NOMO-1 treated with dmso at 0.1 percent for 144 hours (cell line): ENCODE measurements around the gene CCSER2.
"Not testable (repeated sequence)": the region's sequence is repeated elsewhere in the genome, so short reads cannot be mapped to it uniquely, and the experiment has no call there.

Experiments
- DNase-seq: peaks from one replicate; lab custom pipeline; 2025; ENCODE audit not compliant: unreplicated experiment; lab: John Stamatoyannopoulos, UW

CCSER2 gene

DNA sequence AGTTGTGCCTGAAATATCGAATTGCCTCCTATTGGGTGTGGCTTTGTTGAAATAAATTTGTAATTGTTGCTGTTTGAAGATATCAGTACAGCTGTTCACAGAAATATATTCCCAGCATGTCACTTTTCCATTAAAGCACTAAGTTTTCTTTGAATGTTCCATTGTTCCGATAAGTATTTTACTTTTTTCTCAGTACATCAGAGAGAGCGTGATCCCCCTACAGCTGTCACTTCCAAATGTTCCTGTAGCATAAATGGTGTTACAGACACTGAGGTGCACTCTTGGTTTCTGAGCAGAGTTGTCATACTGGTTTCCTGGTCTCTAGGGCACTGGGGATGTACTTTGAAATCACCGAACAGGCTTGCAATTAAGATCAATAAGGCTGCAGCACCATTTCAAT lies 189.2 kb downstream of the CCSER2 start:
- DNase-seq = no peak

GRCh38 chr10:84519235-84519634 lies 190.8 kb downstream of the CCSER2 start:
- DNase-seq = no peak

GRCh38 chr10:84521013-84521412 lies 192.6 kb downstream of the CCSER2 start:
- no peak for DNase-seq

- no peak for DNase-seq
These were observed 193.1 kb downstream of the CCSER2 start for GRCh38 chr10:84521468-84521867.

GRCh38 chr10:84522612-84523462 lies 194.4 kb downstream of the CCSER2 start:
- no peak for DNase-seq

DNA sequence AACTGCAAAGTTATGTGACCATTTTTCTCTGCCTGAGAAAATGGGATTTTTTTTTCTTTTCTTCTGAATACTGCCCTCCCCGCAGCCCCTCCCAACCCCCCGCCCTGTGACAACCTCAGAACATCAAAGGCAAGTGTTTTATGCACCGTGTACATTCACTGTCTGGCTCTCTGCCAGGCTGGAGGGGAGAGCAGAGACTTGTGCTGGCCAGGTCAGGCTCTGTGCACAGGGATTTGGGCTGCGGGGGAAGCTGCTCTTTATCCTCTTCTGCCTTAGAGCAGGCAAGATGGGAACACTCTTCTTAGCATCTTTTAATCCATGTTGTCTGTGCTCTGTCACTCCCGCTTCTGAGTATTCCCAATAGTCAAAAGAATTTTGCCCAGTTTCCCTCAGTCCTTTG lies 195.1 kb downstream of the CCSER2 start:
- DNase-seq = no peak

- no peak for DNase-seq
These were observed 196.0 kb downstream of the CCSER2 start for GRCh38 chr10:84524435-84524834.

DNA sequence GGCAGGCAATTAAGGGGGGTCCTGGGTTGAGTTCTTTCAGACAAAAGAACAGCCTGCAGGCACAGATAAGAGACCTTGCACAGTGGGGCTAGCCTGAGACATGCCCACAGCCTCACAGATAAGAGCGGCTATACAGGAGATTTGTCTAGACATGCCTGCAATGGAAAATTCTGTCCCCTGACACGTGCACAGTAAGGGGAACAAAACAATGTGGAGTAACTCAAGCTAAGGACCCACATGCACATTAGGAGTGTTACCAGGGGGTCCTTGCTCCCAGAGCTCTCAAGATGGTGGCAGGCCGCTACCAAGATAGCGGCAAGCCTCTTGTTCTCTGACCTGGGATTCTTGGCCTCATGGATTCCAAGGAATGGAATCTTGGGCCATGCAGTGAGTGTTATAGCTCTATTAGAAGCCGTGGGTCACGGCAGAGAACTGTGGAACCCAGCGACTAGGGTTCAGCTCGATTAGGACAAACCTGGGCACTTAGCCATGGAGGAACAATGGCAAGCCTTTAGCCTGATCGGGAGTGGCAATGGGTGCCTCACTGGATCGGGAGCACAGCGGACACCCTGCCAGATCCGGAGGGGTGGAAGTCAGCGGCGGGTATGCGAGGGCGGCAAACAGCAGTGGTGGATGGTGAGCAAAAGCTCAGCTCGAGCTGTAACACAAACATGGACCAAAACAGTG lies 196.9 kb downstream of the CCSER2 start:
- DNase-seq = no peak

DNA sequence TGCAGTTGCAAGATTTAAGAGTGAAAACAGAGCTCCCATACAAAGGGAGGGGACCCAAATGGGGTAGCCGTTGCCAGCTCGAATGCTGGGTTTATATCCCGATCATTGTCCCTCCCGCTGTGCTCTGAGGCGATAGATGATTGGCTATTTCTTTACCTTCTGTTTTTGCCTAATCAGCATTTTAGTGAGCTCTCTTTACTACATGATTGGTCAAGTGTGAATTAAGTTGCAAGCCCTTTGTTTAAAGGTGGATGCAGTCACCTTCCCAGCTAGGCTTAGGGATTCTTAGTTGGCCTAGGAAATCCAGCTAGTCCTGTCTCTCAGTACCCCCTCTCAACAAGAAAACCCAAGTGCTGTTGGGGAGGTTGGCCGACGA lies 197.4 kb downstream of the CCSER2 start:
- not testable (repeated sequence) for DNase-seq

DNA sequence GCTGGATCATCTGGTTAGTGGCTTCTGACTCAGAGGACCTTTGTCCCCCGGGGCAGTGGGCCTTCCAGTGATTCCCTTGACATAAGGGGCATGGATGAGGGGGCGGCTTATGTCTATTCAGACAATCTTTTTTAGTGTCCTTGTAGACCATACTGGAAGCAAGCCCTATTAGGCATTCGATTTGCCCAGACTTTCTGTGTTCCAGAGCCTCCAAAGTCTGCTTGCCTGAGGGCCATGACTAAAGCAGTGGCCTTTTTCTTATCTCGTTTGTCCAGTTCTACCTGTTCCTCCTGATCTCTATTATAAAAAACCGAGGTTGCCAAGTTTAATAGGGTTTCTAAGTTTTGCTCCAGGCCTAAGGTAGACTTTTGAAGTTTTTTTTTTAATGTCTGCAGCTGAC lies 199.0 kb downstream of the CCSER2 start:
- not testable (repeated sequence) for DNase-seq

GRCh38 chr10:84528526-84528925 lies 200.1 kb downstream of the CCSER2 start:
- DNase-seq = not testable (repeated sequence)

DNA sequence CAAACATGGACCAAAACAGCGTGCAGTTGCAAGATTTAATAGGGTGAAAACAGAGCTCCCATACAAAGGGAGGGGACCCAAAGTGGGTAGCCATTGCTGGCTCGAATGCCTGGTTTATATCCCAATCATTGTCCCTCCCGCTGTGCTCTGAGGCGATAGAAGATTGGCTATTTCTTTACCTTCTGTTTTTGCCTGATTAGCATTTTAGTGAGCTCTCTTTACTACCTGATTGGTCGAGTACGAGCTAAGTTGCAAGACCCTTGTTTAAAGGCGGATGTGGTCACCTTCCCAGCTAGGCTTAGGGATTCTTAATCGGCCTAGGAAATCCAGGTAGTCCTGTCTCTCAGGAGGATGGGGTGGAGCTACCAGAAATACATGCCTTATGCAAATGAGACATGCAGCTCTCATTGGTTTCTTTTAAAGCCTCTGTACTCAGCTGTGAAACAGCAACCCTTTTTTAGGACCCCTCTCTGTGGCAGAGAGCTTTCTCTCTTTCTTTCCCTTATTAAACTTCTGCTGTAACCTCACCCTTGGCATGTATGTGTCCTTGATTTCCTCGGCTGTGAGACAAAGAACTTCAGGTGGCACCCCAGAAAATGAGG lies 202.4 kb downstream of the CCSER2 start:
- no peak for DNase-seq

DNA sequence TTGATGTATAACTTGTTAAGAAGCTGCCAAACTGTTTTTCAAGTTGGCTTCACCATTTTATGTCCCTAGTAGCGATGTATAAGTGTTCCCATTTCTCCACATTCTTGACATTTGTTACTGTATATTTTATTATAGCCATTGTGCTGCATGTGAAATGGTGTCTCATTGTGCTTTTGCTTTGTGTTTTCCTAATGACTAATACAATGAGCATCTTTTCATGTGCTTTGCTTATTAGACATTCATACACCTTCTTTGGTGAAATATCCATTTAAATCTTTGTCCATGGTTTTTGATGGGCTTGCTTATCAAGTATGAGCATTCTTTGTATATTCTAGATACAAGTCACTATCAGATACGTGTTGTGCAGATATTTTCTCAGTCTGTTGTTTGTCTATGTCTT lies 203.0 kb downstream of the CCSER2 start:
- no peak for DNase-seq

DNA sequence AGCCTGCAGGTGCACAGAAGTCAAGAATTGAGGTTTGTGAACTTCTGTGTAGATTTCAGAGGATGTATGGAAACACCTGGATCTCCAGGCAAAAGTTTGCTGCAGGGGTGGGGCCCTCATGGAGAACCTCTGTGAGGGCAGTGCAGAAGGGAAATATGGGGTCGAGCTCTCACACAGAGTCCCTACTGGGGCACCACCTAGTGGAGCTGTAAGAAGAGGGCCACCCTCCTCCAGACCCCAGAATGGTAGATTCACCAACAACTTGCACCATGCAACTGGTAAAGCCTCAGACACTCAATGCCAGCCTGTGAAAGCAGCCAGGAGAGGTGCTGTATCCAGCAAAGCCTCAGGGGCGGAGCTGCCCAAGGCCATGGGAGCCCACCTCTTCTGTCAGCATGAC lies 205.8 kb downstream of the CCSER2 start:
- DNase-seq = no peak

DNA sequence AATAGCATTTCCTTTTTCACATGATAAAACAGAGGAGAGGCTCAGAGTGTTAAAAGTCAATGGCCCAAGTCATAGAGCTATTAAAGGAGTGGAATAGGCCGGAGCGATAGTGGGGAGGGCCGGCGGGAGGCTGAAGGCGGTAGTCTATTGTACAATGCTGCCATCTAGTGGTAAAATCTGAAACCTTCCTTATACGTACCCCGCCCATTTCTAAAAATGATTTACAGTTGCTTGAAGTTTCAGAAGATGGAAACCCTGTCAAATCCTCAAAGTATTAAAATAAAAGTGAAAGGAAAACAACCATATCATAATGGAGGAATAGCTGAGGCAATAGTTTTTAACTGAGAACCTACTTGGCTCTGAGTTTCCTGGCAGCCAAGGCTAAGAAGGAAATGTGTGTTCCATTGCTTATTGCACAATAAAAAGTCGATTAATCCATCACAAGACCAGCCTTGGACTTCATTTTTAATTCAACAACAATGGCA lies 209.1 kb downstream of the CCSER2 start:
- peak; percentile 33 for DNase-seq

DNA sequence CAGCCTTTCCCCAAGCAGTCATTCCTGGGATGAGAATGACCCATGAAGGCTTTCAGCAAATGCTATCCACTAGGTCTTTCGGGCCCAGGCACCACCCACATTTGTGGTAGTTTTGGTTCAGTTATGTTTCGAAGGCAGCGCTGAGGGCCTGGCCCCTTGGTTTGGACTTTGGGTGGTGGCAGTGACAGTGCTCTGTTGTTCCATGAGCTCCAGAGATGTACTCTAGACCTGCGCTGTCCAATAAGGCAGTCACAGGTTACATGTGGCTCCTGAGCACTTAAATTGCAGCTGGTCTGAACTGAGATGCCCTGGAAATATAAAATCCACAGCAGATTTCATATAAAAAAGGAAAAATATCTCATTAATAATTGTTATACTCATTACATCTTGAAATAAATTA lies 209.6 kb downstream of the CCSER2 start:
- DNase-seq = no peak

GRCh38 chr10:84539216-84539615 lies 210.8 kb downstream of the CCSER2 start:
- no peak for DNase-seq

DNA sequence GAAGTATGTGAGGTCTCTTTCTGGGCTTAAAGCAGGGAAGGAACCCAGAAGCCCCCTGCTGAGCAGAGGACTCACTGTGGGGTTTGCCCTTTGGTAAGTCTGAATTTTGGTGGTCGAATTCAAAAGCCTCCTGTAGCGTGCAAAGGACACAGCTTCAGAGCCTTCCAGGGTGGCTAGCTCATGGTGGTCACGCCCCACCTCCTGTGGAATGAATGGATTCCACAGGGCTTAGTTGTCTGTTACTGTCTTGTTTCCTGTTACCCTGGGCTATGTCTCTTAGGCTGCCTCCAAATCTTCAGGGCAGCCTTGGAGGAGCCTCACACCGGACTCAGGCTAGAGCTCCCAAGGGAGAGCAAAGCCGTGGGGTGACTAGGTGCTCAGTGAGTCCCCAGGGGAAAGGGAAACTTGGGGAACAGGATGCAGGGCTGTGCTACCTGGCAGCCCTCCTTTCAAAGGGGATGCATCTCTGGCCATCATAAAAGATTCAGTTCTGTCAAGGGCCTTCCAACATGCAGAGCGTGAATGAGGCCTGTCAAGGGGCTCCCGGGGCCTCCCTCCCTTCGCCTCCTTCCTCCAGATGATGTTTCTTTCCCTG lies 211.7 kb downstream of the CCSER2 start:
- no peak for DNase-seq

DNA sequence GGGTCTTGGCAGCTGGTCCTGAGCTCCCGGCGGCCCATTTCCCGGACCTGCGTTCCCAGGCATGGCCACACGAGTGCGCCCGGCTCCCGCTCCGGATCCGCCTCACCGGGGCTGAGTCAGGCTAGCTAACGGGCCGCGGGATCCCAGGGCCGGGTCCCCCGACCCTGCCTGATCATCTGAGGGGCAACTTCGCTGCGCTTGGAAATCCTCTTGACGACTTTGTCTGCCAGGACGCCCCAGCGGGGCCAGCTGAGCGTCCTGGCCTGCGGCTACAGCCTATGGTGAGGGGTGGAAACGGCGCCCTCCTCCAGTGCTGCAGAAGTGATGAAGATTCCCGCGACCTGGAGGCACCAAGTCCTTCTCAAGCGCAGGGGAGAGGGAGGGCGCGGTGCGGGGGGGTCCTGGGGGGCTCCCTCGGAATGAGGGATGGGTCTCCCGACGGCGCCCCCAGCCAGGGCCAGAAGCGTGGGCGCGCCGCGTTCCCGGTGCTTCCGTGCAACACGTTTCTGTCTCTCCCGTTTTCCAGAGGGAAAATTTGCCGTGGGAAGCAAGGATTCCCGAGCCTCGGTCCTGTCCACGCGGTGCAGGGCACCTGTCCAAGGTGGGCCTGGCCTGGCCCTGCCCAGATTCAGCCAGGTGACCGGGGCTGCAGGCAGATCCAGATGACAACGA lies 212.4 kb downstream of the CCSER2 start:
- DNase-seq = no peak

- no peak for DNase-seq
These were observed 212.9 kb downstream of the CCSER2 start for GRCh38 chr10:84541289-84541637.
